HG02973 (cell line): ENCODE measurements around the gene RNF227.
A peak's percentile ranks its signal among the peaks of the same experiment; 100 is the strongest.

ENCODE experiments used
- ATAC-seq: cut with Tn5 transposase; IDR thresholded peaks from one replicate; pipeline ENCODE4 v1.9.1; 2021; ENCODE audit warnings: moderate library complexity; ENCODE audit not compliant: unreplicated experiment

The RNF227 gene

DNA sequence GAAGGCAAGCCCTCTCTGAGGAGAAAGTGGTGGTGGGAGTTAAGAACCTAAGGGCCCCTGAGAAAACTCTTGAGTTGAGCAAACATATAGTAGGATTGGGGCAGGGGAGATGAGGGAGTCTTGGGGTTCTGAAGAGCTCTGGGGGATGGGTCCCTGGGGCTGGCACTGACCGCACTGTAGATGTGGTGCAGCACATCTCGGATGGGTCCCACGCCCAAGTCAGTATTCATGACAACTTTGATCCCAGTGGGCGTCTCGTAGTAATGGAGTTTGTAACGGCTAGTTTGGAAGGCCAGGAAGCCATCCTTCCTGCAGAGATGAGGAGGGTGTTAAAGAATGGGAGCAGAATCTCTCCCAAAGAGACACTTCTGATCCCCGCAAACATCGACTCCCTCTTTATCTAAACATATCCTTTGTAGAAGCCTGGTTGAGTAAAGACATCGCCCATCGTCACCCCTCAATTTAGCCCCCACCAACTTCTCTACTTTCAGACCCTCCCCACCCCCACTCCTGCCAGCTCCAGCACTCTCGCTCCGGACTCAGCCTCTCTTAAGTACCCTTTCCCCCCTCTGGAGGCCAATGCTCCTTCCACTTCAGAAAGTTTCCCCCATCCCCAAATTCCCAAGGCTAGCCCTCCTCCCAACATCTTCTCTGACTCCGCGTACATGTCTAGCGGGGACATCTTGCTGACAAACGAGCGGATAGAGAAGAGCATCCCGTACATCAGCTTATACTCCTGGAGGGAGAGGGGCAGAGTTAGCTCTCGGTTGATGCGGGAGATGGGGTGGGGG lies 14.9 kb upstream of the RNF227 start:
- ATAC-seq, result no peak

DNA sequence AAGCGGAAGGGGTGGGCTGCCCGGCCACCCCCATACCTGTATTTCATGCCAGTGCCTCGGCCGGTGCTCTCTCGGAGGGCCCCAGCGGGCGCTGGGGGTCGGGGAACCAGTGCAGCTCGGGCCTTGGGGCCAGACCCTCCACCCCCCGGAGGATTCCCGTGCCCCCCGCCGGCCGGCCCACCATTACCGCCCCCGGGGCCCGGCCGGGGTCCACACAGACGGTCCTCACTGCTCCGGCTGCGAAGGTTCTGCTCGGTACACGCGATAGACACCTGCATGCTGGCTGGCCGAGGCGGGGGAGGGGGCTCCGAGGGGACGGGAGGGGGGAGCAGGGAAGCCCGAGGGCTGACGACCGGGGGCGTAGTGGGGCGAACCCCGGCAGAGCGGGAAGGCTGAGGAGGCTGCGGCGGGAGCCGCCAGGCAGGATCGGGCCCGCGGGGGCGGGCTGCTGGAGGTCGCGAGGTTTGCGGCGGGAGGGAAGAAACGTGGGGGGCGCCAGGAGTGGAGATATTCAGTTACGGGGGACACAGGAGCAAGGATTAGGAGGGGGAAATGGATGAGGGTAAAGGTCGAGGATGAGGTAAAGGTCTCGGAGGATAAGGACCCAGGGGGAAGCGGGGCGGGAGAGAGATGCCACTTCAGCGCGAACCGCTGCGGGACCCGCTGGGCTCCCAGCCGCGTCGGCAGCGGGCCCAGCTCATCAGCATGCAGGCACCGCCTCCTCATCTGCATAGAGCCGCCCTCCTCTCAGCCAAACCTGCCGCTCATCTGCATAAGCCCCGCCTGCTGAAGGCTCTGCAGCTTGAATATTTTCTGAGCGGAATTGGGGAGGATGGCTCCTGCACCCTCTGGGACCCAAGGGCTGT lies 13.3 kb upstream of the RNF227 start, which contains the start of gene KCNAB3:
Gene KCNAB3 (minus strand): TSS at position 699 of the 866 bp plus-strand sequence. CDS start 421 bp downstream, at position 278.
- no peak for ATAC-seq

DNA sequence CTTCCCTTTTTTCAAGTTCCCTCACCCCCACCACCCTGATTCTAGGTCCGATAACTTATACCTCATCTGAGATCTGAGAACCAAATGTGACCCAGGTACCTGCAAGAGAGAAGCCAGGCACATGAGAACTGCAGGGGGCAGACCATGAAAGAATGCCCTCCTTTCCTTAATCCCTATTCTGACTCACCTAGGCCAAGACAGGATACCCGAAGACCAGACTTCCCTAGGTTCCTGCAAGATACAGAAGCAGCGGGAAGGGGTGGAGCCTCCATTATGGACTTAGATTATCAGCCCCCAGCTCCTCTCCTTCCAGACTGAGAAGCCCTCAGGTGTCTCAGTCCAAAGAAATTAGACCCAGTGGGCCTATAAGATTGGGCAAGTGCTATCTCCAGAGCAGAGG lies 11.5 kb upstream of the RNF227 start:
- no peak for ATAC-seq

DNA sequence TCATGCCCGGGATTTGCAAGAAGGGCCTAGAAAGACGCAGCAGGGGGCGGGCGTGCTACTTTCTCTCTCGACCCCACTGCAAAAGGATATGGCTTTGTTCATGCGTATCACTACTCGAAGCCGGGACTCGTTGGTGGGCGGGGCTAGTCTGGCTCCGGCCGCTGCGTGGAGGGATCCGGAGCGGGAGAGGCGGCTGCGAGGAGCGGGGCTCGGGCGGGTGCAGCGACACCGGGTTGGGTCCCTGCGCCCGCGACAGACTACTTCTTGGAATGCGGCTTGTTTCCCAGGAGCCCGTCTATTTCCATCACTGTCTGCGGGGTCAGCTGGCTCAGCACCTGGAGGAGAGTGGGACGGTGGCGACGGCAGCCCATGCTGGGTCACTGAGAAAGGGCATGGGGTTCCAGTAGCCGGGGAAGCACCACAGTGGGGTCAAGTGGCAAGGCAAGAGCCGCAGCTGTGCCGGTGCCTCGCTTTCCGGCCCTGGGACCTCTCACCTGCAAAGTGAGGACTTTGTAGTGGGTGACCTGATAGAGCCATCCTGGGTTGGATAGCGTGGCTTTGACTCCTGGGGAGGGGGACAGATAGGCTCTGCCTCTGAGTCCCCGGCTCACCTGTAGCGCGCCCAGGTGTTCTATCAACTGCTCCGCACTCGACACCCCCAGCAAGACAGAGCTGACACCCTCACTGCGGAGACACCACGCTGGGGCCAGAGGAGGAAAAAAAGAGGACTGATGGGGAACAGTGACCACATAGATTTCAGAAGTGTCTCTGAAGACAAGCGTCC lies 6.9 kb upstream of the RNF227 start:
- no peak for ATAC-seq

DNA sequence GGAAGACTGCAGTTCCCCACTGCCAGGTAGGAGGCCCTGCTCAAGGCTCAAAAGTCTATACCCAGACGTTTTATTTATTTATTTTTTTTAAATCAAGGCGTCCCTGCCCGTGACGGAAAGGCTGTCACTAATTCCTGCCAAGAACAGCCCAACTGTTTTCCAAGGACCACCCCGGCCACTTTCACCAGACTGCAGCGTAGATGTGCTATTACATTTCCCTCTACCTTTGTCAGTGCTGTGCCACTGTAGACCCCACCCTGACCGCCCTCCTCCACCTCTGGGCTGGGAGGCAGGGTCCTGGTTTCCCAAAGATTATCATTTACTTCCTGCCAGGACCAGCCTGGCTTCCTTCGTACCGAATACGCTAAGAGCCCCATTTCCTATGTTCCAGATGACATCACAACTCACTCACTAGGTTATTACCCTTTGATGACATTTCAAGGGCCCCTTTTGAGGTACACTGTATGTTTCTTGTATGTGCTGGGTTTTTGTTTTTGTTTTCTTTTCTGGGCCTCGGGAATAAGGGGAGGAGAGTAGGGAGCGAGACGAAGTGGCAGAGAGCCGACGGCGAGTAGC lies 6.3 kb upstream of the RNF227 start:
- ATAC-seq, result no peak

DNA sequence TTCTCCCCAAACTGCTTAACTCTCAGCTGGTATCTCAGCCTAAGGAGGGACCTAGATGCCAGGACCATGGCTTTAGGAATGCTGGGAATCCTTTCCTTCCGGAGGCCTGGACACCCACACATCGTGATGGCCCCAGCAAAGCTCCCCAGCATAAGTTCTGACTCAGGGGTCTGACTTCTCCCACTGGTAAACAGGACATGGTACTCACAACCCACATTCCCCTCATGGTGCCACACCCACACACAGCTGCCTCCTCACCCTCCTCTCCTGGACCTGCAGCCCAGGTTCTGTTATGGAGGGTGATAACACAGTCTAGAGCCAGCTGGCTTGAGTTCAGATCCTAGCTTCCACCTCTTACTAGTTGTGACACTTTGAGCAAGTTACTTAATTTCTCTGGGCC lies 719 bp upstream of the RNF227 start:
- no peak for ATAC-seq

DNA sequence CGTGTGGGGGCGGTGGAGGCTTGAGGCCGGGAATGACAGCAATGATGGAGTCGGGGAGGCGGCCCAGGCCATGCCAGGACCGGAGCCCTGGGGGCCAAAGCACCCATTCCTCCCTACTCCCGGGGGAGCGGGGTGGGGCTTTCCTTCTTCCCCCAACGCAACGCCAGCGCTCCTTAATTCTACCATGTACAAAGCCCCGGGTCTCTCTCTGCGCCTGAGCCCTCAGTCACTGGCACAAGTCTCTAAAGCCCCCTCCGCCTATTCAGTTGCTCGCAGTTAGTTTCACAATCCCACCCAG lies 245 bp upstream of the RNF227 start:
- ATAC-seq, result peak; percentile 4

DNA sequence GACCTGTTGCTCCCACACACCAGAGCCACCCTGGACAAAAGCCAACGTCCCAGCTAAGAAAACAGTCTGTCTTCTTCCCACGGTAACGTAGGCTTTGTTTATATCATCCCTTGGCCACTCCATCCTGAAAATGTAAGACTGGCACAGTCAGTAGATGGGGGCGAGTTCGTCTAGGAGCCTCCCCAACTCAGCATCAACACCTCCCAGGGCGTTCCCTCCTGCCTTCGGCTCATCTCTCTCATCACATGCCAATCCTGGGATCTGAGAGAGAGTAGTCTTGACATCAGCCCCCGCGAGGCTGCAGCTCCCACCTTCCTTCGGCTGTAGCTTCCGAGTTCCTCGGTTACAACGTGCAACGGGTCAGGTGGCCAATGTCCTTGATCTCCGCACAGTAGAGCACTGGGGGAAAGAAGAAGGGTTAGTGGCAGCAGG lies 894 bp downstream of the RNF227 start:
- no peak for ATAC-seq

DNA sequence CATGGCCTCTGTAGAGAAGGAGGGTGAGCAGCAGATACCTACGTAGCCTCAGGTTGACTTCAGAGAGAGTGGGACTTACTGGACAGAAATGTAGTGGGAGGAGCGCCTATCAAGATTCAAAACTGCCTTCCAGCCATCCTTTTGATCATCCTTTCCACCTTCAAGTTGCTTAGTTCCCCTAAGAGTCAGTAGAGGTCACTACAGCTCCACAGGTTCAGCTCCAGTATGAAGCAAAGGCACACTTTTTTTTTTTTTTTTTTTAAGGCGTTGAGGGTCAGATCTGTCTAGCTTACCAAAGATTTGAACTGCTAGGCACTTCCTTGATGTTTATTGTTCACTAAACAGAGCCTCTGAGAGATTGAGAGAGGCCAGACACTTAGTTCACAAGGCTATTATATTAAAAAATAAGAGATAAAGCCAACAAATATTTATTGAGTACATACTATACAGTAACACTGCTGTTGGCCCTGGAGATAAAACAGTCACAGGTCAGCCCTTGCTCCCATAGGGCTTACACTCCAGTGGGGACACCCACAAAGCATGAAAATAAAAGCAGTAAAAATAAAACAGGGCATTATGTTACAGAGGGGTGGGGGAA lies 3.1 kb downstream of the RNF227 start:
- ATAC-seq, result no peak

DNA sequence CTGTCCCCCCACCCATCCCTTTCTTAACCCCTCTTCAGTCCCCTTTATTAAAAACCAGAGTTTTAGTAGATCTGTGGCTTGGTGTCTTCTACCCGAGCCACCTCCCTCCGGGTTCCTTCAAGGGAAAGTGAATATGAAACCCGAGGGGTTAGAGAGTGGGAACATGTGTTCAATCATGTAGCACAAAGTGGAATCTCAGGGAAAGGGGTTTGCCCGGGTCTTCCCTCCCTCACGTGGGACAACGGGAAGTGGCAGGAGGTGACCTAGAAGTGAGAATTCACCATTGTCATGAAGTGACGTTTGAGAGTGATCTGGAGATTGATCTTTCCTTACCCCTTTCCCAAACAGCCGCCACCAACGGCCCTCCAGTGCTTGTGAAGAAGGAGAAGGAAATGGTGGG lies 5.0 kb downstream of the RNF227 start:
- ATAC-seq, result no peak

DNA sequence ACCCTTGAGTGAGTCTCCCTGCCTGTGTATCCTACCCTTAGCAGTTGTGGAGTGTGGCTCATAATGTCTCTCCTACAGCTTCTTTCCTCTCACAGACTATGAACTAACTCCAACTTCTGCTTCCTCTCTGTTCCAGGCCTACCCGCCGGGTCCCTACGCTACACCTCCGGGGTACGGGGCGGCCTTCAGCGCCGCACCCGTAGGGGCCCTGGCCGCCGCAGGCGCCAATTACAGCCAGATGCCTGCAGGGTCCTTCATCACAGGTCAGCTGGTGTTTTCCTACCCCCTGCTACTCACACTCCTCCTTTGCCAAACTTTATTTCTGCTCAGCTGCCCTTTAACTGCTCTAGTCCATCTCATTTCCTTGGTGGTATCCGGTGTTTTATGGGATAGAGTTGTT lies 5.4 kb downstream of the RNF227 start:
- no peak for ATAC-seq

DNA sequence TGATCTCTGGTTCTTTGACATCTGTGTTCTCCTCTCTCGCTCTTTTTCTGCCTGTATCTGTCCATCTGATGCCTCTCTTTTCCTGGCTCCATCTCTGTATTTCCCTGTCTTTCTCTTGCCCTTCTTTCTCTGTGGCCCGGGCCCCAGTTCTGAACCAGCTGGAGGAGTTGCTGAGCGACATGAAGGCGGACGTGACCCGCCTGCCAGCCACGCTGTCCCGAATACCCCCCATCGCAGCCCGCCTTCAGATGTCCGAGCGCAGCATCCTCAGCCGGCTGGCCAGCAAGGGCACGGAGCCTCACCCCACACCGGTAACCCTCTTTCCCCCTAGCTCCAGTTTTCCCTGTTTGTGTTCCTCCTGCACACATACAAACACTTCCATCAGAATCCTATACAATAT lies 5.8 kb downstream of the RNF227 start:
- no peak for ATAC-seq

DNA sequence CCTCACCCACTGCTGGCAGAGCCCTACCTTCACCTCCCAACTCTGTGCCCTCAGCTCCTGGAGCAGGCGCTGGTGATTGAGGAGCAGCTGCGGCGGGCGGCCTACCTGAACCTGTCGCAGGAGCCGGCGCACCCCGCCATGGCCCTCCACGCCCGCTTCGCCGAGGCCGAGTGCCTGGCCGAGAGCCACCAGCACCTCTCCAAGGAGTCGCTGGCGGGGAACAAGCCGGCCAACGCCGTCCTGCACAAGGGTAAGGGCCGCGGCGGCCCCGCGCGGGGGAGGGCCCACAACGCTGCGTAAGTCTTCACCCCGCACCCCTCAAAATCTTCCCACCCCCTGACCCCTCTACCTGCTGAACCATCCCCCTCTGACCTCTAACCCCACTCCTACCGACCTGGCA lies 7.0 kb downstream of the RNF227 start:
- ATAC-seq, result no peak

DNA sequence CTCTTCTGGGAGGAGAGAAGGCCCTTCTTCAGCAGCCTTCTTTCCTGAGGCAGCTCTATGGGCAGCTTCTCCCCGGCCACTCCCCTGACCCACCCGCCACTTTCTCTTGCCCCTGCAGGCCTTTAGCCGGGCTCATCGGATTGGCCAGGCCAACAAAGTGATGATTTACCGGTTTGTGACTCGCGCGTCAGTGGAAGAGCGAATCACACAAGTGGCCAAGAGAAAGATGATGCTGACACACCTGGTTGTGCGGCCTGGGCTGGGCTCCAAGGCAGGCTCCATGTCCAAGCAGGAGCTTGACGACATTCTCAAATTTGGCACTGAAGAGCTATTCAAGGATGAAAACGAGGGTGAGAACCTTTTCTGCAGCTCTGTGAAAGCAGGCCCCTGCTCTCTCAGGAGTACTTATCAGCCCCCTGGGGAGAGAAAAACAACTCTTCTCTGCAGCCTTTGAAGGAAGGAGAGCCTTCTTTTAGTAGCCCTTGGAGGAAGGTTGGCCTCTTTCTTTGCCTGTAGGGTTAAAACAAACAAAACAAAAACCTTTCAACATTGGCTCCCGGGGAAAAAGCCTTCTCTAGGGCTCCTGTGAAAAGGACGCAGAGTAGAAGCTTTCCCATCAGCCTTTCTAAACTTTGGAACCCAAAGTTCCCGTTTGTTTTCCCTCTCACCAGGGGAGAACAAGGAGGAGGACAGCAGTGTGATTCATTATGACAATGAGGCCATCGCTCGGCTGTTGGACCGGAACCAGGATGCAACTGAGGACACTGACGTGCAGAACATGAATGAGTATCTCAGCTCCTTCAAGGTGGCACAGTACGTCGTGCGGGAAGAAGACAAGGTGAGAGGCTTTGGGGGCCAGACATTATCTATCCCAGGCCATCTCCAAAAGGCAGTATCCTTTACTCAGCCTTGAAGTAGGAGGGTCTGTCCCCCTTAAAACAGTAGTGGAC lies 12.7 kb downstream of the RNF227 start:
- ATAC-seq, result no peak

DNA sequence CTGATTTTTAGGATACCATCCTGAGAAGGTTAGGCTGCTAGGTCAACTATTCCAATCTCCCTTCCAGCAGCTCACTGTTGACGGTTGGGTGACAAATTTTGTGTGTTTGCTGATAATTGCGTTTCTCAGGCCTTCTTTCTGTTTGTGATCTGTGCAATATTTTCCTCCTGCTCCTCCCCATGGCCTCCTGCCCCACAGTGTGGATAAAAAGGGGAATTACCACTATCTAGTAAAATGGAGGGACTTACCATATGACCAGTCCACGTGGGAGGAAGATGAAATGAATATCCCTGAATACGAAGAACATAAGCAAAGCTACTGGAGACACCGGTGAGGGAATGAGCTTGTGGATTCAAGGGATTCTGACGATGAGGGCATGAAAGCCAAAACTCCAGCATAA lies 18.3 kb downstream of the RNF227 start:
- ATAC-seq, result no peak

DNA sequence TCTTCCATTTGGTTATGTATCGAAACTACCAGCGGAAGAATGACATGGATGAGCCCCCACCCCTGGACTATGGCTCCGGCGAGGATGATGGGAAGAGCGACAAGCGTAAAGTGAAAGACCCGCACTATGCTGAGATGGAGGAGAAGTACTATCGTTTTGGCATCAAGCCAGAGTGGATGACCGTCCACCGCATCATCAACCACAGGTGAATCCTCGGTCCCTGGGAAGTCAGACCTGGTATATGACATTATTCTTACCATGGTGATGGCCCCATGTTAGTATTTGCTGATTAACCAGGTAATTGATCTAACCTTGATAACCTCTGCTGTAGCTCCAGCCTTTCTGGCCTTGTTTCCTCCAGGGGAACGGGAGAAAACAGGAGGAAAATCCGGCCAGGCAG lies 19.0 kb downstream of the RNF227 start:
- no peak for ATAC-seq

DNA sequence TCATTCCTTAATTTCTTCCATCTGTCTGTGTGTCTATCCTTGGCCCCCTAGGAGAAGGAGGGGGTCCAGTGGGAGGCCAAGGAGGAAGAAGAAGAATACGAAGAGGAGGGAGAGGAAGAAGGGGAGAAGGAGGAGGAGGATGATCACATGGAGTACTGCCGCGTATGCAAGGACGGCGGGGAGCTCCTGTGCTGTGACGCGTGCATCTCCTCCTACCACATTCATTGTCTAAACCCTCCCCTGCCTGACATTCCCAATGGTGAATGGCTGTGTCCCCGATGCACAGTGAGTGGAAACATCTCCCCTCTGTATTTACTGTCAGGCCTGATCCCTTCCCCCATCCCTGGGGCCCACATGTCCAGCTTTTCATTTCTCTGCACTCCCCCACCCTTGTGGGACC lies 21.2 kb downstream of the RNF227 start:
- no peak for ATAC-seq

DNA sequence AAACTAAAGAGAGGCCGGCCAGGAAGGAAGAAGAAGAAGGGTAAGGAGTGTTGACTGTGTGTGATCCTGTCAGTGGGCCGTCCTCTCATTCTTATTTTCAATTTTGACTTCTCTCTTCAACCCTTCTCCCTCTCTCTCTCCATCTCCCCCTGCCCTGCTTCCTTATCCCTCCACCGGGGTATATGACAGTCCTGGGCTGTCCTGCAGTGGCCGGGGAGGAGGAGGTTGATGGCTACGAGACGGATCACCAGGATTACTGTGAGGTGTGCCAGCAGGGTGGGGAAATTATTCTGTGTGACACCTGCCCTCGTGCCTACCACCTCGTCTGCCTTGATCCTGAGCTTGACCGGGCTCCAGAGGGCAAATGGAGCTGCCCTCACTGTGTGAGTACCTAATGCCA lies 21.9 kb downstream of the RNF227 start:
- no peak for ATAC-seq

DNA sequence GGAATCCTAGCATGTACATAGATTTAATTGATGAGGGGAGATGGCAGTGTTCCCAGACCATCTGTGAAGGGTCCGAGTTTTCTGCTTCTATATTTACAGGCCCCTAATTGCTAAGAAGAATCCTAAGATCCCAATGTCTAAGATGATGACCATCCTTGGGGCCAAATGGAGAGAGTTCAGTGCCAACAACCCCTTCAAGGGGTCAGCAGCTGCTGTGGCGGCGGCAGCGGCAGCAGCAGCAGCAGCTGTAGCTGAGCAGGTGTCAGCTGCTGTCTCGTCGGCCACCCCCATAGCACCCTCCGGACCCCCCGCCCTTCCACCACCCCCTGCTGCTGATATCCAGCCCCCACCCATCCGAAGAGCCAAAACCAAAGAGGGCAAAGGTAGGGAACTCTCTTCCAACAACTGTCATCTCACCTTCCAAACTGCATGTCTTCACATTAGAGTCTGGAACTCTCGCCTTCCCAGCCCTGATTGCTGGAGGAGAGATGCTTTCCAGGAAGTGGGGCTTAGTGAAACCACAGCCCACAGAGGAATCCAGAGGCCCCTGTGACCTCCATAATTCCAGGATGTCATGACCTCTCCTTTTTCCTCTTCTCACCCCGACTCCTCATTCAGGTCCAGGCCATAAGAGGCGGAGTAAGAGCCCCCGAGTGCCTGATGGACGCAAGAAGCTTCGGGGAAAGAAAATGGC lies 22.8 kb downstream of the RNF227 start:
- no peak for ATAC-seq
